ENCODE data around the gene TTC12.

DNA sequence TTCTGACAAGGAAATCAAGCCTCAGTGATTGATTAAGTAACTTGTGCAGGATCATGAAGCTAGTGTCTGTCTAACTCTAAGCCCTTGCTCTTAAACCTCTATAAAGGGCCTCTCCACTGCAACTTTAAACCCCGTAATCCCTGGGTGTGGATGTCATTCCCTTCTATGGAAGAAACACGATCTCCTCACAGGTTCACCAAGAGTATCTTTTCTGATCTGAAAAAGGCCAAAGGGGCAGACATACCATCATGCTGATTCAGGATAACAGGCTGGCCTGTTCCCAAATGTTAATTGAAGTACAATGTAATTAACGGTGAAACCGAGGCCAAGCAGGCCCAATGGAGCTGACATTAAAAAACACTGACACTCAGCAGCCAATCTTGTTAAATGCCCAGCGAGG lies 17.1 kb downstream of the TTC12 start:
- TF ChIP-seq, protein P1, sequence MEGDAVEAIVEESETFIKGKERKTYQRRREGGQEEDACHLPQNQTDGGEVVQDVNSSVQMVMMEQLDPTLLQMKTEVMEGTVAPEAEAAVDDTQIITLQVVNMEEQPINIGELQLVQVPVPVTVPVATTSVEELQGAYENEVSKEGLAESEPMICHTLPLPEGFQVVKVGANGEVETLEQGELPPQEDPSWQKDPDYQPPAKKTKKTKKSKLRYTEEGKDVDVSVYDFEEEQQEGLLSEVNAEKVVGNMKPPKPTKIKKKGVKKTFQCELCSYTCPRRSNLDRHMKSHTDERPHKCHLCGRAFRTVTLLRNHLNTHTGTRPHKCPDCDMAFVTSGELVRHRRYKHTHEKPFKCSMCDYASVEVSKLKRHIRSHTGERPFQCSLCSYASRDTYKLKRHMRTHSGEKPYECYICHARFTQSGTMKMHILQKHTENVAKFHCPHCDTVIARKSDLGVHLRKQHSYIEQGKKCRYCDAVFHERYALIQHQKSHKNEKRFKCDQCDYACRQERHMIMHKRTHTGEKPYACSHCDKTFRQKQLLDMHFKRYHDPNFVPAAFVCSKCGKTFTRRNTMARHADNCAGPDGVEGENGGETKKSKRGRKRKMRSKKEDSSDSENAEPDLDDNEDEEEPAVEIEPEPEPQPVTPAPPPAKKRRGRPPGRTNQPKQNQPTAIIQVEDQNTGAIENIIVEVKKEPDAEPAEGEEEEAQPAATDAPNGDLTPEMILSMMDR (IDR thresholded peaks at IDR 0.05; ENCODE audit: low read depth, low read length) = no peak
- TF ChIP-seq, protein P2, sequence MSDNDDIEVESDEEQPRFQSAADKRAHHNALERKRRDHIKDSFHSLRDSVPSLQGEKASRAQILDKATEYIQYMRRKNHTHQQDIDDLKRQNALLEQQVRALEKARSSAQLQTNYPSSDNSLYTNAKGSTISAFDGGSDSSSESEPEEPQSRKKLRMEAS (IDR thresholded peaks at IDR 0.05; ENCODE audit: low read depth, low read length) = no peak
- no peak for TF ChIP-seq POLR2A (IDR thresholded peaks at IDR 0.05; ENCODE audit: extremely low read depth, insufficient read length)
- no peak for TF ChIP-seq MYC (IDR thresholded peaks at IDR 0.05; ENCODE audit: low read depth, low read length)
